DMS153 treated with DMSO at 0.1 percent for 48 hours (cell line): ENCODE measurements around the gene KIF18A.

ENCODE experiments used
- DNase-seq: peaks from one replicate; lab custom pipeline; 2025; ENCODE audit not compliant: unreplicated experiment; lab: John Stamatoyannopoulos, UW

Gene KIF18A

DNA sequence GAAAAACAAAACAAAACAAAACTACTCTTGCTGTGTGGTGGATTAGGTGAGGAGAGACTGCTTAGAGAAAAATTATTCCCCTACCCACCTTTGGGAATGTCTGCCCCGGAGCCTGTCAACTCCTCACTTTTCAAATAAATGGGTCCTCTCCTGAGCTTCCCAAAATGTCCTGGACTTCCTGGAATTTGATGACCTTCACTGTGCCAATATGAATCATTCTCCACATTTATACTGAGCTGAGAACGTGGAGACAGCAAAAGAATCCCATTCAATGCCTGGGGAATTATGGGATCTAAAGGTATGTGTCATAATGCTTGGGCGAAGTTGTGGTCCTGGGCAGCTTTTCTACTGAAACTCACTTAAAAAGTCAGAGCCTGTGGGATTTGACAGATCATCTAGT is 136.8 kb downstream of the KIF18A start:
- no peak for DNase-seq
